Parathyroid adenoma (tissue), 2 donors: ENCODE measurements around the gene POMT2.

ENCODE experiments used
- H2AFZ ChIP-seq: fragments of 300-600 bp; sonication (generic); one replicate; pipeline ENCODE4 v1.7.0; 2017; ENCODE audit warnings: antibody characterized with exemption, mild to moderate bottlenecking
- H3K27ac ChIP-seq: fragments of 300-600 bp; sonication (generic); one replicate; pipeline ENCODE4 v1.7.0; 2017
- H3K27me3 ChIP-seq: fragments of 300-600 bp; sonication (generic); one replicate; pipeline ENCODE4 v1.7.0; 2017; ENCODE audit warnings: low read length; ENCODE audit not compliant: control insufficient read depth, insufficient read depth
- H3K36me3 ChIP-seq: fragments of 300-600 bp; sonication (generic); one replicate; pipeline ENCODE4 v1.7.0; 2017; ENCODE audit warnings: low read length; ENCODE audit not compliant: control insufficient read depth, insufficient read depth
- H3K4me1 ChIP-seq: fragments of 300-600 bp; sonication (generic); one replicate; pipeline ENCODE4 v1.7.0; 2017; ENCODE audit warnings: control low read depth
- H3K4me2 ChIP-seq: fragments of 300-600 bp; sonication (generic); one replicate; pipeline ENCODE4 v1.7.0; 2017; ENCODE audit warnings: low read length
- H3K4me3 ChIP-seq: fragments of 300-600 bp; sonication (generic); one replicate; pipeline ENCODE4 v1.7.0; 2017; ENCODE audit warnings: low read depth, low read length
- H3K79me2 ChIP-seq: fragments of 300-600 bp; sonication (generic); one replicate; pipeline ENCODE4 v1.7.0; 2017; ENCODE audit warnings: control low read depth
- H3K9ac ChIP-seq: fragments of 300-600 bp; sonication (generic); one replicate; pipeline ENCODE4 v1.7.0; 2017; ENCODE audit warnings: mild to moderate bottlenecking
- H3K9me3 ChIP-seq: fragments of 300-600 bp; sonication (generic); one replicate; pipeline ENCODE4 v1.7.0; 2017; ENCODE audit warnings: low read length; ENCODE audit not compliant: control insufficient read depth
- TF ChIP-seq, protein P1 (sequence below): fragments of 300-600 bp; sonication (generic); IDR thresholded peaks from one replicate; pipeline ENCODE4 v1.7.0; 2017; ENCODE audit warnings: antibody characterized with exemption, mild to moderate bottlenecking
- donor health status: primary hyperparathyroidism.

Gene POMT2

GRCh38 chr14:77275601-77276017 is 45.1 kb downstream of the POMT2 start:
- Histone ChIP-seq H3K79me2 (no peaks in the 10 kb centered on the region), H3K4me3 (no peak overlapping the region), H3K36me3 (no peaks in the 10 kb centered on the region), H3K4me1 (no peaks in the 10 kb centered on the region), H3K27me3 (no peaks in the 10 kb centered on the region), H2AFZ (no peak overlapping the region), H3K9ac (no peak overlapping the region), H3K9me3 (no peaks in the 10 kb centered on the region), H3K4me2 (no peak overlapping the region), H3K27ac (no peak overlapping the region)
- TF ChIP-seq, protein P1, sequence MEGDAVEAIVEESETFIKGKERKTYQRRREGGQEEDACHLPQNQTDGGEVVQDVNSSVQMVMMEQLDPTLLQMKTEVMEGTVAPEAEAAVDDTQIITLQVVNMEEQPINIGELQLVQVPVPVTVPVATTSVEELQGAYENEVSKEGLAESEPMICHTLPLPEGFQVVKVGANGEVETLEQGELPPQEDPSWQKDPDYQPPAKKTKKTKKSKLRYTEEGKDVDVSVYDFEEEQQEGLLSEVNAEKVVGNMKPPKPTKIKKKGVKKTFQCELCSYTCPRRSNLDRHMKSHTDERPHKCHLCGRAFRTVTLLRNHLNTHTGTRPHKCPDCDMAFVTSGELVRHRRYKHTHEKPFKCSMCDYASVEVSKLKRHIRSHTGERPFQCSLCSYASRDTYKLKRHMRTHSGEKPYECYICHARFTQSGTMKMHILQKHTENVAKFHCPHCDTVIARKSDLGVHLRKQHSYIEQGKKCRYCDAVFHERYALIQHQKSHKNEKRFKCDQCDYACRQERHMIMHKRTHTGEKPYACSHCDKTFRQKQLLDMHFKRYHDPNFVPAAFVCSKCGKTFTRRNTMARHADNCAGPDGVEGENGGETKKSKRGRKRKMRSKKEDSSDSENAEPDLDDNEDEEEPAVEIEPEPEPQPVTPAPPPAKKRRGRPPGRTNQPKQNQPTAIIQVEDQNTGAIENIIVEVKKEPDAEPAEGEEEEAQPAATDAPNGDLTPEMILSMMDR: no peak

GRCh38 chr14:77275041-77275580 is 45.6 kb downstream of the POMT2 start:
- no peaks in the 10 kb centered on the region for H3K9me3 ChIP-seq
- no peak overlapping the region for H3K9ac ChIP-seq
- no peaks in the 10 kb centered on the region for H3K79me2 ChIP-seq
- H3K36me3 ChIP-seq: no peaks in the 10 kb centered on the region
- TF ChIP-seq, protein P1: no peak
- no peaks in the 10 kb centered on the region for H3K27me3 ChIP-seq
- no peak overlapping the region for H3K27ac ChIP-seq
- no peak overlapping the region for H3K4me2 ChIP-seq
- H3K4me3 ChIP-seq: no peak overlapping the region
- no peaks in the 10 kb centered on the region for H3K4me1 ChIP-seq
- H2AFZ ChIP-seq: no peak overlapping the region

GRCh38 chr14:77273796-77274195 is 46.9 kb downstream of the POMT2 start:
- H3K4me3 ChIP-seq: no peak overlapping the region
- H3K27ac ChIP-seq: no peak overlapping the region
- no peaks in the 10 kb centered on the region for H3K36me3 ChIP-seq
- no peaks in the 10 kb centered on the region for H3K79me2 ChIP-seq
- H3K4me1 ChIP-seq: no peaks in the 10 kb centered on the region
- TF ChIP-seq, protein P1: no peak
- no peak overlapping the region for H3K9ac ChIP-seq
- no peaks in the 10 kb centered on the region for H3K9me3 ChIP-seq
- no peak overlapping the region for H2AFZ ChIP-seq
- no peak overlapping the region for H3K4me2 ChIP-seq
- no peaks in the 10 kb centered on the region for H3K27me3 ChIP-seq

DNA sequence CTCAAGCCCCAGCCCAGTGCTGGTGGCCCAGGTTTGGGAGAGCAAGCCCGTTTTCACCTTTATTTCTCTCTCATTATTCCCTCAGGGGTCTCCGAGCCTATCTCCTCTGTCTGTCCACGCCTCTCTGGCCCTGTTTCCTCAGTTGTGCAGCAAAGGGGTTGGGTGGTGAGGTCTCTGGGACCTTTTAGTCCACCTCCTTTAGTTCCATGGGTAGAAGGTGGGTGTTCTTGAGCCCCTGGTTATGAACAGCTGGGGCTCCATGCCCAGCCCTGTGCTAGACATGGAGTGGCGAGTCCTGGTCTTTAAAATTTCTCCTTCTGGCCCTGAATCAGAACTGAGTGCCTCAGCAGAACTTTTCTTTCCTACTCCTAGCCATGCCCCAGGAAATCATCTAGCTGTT is 48.4 kb downstream of the POMT2 start:
- no peak overlapping the region for H3K4me3 ChIP-seq
- no peaks in the 10 kb centered on the region for H3K79me2 ChIP-seq
- no peaks in the 10 kb centered on the region for H3K4me1 ChIP-seq
- H3K27me3 ChIP-seq: no peaks in the 10 kb centered on the region
- no peaks in the 10 kb centered on the region for H3K36me3 ChIP-seq
- no peaks in the 10 kb centered on the region for H3K9me3 ChIP-seq
- H2AFZ ChIP-seq: no peak overlapping the region
- TF ChIP-seq, protein P1: no peak
- no peak overlapping the region for H3K27ac ChIP-seq
- H3K9ac ChIP-seq: no peak overlapping the region
- H3K4me2 ChIP-seq: no peak overlapping the region

DNA sequence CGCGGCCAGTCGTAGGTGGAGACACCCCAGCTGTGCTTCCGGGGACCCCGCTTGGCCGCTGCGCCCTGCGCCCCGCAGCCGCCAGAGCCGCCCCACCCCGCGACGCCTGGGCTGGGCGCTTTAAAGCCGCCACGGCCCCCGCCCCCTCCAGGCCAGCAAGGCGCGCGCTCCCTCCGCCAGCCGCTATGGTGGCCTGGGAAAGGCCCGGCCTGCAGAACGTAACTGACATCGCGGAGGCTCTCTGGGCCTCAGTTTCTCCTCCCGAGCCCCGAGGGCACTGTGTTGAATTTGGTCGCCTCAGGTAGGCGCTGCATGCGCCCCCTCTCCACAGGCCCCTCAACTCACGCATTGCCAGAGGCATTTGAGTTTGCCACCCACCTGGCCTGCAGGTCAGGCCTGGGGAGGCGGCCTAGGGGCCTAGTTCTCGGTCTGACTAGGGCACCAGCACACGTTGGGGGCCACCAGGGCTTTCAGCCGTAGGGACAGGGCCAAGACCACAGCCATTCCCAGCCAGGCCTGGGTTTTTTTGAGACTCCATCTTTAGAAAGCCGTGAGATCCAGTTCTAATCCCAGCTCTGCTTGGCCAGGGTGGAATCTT is 49.5 kb downstream of the POMT2 start, which contains the start of gene NGB:
NGB (minus strand) TSS at position 94 of the 598 bp plus-strand sequence. CDS start 269 bp downstream, outside the sequence.
- Histone ChIP-seq H3K4me2 (no peak within 1 kb of the TSS), H3K4me3 (no peak within 1 kb of the TSS), H3K27ac (no peak within 1 kb of the TSS), H3K27me3 (no peaks in the 10 kb centered on the region), H3K79me2 (no peaks in the 10 kb centered on the region), H2AFZ (peak within 1 kb of the TSS; percentile 22), H3K4me1 (no peaks in the 10 kb centered on the region), H3K9ac (no peak within 1 kb of the TSS), H3K9me3 (no peaks in the 10 kb centered on the region), H3K36me3 (no peaks in the 10 kb centered on the region)
- TF ChIP-seq, protein P1: no peak
